ENCODE measurements around the gene CNRIP1.

Gene CNRIP1

GRCh38 chr2:68291314-68291713, 28.4 kb downstream of the CNRIP1 start:
- no peak for DNase-seq

GRCh38 chr2:68290901-68291300, 28.8 kb downstream of the CNRIP1 start:
- no peak for DNase-seq

- DNase-seq, result no peak
Observed at GRCh38 chr2:68287580-68288441, 31.9 kb downstream of the CNRIP1 start.

- no peak for DNase-seq
Observed at GRCh38 chr2:68284896-68285295, 34.9 kb downstream of the CNRIP1 start.

GRCh38 chr2:68283419-68283812, 36.3 kb downstream of the CNRIP1 start:
- DNase-seq, result no peak

GRCh38 chr2:68282811-68283418, 36.8 kb downstream of the CNRIP1 start:
- no peak for DNase-seq

GRCh38 chr2:68280796-68281195, 39.0 kb downstream of the CNRIP1 start:
- DNase-seq, result no peak

GRCh38 chr2:68280348-68280747, 39.4 kb downstream of the CNRIP1 start:
- no peak for DNase-seq

- DNase-seq, result no peak
Observed at GRCh38 chr2:68279691-68280090, 40.1 kb downstream of the CNRIP1 start.

GRCh38 chr2:68278169-68278568, 41.6 kb downstream of the CNRIP1 start:
- DNase-seq, result no peak

GRCh38 chr2:68274022-68274421, 45.7 kb downstream of the CNRIP1 start:
- no peak for DNase-seq

- DNase-seq, result no peak
Observed at GRCh38 chr2:68272246-68272994, 47.3 kb downstream of the CNRIP1 start.

GRCh38 chr2:68266655-68267054, 53.1 kb downstream of the CNRIP1 start:
- no peak for DNase-seq

GRCh38 chr2:68263632-68264031, 56.1 kb downstream of the CNRIP1 start:
- DNase-seq, result no peak

- DNase-seq, result no peak
Observed at GRCh38 chr2:68258851-68259250, 60.9 kb downstream of the CNRIP1 start.

- DNase-seq, result no peak
Observed at GRCh38 chr2:68256093-68256450, 63.7 kb downstream of the CNRIP1 start.

GRCh38 chr2:68253219-68254068, 66.3 kb downstream of the CNRIP1 start:
- no peak for DNase-seq

- peak; percentile 89 for DNase-seq
Observed at GRCh38 chr2:68252400-68253218, 67.1 kb downstream of the CNRIP1 start, which contains the start of gene PPP3R1. Gene PPP3R1, minus strand, starts transcription at chr2:68252532. Its CDS starts 405 bp downstream, at chr2:68252127.

- DNase-seq, result peak; percentile 27
Observed at GRCh38 chr2:68251855-68252399, 67.8 kb downstream of the CNRIP1 start.

- DNase-seq, result peak; percentile 49
Observed at GRCh38 chr2:68251187-68251854, 68.4 kb downstream of the CNRIP1 start.

GRCh38 chr2:68250652-68251186, 69.0 kb downstream of the CNRIP1 start:
- no peak for DNase-seq
